Measurements from ENCODE around the gene GNL2.
"Not testable (repeated sequence)": the region's sequence is repeated elsewhere in the genome, so short reads cannot be mapped to it uniquely, and the experiment has no call there.

GNL2 gene

DNA sequence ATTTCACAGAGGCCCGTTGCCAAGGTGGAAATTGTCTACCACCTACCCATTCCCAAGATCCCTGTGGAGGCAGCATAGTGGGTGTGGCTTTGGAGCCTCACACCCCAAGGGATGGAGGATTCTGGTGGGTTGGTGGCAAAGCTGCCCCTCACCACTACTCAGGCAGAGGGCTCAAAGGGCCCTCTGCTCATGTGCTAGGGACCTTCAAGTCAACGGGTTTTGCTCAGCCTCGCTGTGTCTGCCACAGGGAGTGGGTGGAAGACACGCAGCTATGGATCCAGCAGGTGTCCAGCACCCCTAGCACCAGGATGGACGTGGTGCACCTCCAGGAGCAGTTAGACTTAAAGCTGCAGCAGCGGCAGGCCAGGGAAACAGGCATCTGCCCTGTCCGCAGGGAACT, 36.7 kb downstream of the GNL2 start:
- DNase-seq (ENCODE audit: low read depth), result no peak

DNA sequence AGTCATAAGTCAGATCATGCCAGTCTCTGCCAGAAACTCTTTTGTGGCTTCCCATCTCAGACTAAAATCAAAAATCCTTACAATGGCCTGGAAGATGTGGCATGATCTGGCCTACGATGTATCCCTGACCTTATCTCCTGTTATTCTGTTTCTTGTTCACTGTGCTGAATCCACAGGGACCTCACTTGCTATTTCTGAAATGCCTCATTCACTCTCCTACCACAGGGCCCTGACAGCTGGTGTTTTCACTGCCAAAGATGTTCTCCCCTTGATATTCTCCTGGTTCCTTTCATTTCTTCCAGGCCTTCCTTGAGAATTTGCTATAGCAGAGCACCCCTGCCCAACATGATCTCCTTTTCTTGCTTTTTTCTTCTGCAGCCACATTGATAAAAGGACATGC, 37.3 kb downstream of the GNL2 start:
- DNase-seq (ENCODE audit: low read depth), result no peak

DNA sequence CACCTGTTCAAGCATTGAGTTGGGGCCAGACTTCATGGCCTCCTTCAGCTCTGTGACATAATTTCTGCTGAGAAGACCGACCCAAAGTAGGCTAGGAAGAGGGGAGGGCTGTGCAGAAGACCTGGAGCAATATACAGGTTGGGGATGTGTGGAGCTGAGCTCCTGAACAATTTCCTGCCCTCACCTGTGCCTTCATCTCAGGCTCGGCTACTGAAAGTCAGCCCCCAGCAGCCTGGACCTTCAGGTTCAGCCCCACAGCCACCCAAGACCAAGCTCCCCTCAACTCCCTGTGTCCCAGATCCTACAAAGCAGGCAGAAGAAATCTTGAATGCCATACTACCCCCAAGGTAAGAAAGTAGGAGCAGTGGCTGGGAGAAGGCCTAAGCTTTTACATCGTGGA, 38.3 kb downstream of the GNL2 start:
- no peak for DNase-seq (ENCODE audit: low read depth)

DNA sequence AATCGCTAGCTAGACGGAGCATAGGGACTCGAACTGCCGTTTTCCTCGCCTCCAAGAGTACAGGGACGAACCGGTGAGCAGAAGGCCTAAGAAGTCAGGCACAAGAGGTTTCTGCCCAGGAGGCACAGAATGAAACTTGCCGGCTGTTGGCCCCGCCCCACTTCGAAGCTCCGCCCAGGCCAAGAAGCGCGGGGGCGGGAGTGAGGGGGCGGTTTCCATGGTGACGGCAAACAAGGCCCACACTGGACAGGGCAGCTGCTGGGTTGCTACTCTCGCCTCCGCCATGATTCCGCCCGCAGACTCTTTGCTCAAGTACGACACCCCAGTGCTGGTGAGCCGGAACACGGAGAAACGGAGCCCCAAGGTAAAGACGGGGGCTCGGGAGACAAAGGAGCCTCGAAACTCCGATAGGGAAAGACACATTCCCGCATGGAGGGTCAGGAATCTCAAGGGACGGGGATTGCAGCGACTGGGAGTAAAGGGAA, 39.0 kb downstream of the GNL2 start, which contains the start of gene DNALI1:
TSS of gene DNALI1 (plus strand) at position 229 of the 485 bp plus-strand sequence. CDS start at position 284, 55 bp downstream.
- DNase-seq (ENCODE audit: low read depth), result no peak

DNA sequence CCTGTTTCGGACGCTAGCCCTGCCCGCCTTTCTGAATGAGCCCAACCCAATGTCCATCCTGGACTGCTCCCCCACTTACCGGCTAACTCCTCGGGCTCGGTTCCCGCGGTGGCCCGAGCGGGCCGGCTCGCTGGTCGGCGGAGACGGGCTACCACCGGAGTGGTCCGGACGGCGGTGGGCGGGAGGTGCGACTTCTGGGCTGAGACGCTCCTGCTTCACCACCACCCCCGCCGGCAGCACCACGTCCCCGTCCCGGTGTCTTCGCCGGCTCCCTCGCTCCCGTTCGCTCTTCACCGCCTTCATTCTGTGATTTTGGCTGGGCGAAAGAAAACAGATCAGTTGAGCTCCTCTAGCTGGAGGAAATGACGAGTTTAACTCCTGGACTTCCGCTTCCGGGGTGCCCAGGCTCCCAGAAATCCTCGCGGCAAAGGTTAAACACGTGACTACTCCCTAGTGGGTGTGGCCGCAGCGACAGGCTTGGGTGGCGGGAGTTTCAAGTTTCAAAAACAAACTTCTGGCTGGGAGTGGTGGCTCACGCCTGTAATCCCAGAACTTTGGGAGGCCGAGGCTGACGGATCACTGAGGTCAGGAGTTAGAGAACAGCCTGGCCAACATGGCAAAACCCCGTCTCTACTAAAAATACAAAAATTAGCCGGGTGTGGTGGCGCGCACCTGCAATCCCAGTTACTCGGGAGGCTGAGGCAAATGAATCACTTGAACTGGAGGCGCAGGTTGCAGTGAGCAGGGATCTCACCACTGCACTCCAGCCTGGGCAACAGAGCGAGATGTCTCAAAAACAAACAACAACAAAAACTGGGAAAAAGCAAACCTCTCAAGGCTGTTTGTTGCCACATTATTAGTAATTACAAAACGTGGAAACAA, 41.6 kb downstream of the GNL2 start, which contains the start of gene SNIP1:
TSS of gene SNIP1 (minus strand) at position 367 of the 882 bp plus-strand sequence. CDS start at position 303, 64 bp downstream.
- peak; percentile 87 for DNase-seq (ENCODE audit: low read depth)

DNA sequence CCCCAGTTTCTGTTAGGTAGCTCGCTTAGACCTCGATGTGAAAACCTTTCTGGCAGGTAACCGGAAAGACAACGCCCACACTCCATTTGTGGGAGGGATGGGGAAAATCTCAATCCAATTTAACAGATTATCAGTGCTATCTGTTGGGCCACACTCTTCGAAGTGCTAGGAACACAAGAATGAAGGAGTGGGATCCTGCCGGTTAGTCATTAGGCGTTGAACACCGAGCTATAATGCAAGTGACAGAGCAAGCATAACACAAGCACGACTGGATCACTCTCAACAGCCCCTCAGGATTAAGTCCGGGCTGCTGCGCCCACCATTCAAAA, 42.2 kb downstream of the GNL2 start:
- DNase-seq (ENCODE audit: low read depth), result no peak

DNA sequence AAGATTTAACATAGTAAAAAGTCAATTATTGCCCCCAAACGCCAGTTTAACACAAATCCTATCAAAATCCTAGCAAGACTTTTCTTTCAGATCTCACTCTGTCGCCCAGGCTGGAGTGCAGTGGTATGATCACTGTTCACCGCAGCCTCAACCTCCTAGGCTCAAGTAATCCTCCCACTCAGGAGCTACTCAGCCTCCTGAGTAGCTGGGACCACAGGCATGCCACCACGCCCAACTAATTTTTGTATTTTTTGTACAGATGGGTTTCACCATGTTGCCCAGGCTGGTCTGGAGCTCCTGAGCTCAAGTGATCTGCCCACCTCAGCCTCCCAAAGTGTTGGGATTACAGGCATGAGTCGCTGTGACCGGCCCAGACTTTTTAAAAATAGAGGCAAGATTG, 46.4 kb downstream of the GNL2 start:
- DNase-seq (ENCODE audit: low read depth), result no peak

DNA sequence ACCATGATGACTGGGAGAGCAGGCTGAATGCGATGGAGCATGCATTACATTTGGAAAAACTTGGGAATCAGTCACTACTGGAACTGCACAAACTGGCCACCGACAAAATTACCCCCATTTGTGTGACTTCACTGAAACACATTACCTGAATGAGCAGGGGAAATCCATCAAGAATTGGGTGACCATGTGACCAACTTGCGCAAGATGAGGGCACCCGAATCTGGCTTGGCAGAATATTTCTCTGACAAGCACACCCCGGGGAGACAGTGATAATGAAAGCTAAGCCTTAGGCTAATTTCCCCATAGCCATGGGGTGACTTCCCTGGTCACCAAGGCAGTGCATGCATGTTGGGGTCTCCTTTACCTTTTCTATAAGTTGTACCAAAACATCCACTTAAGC, 50.7 kb downstream of the GNL2 start:
- DNase-seq (ENCODE audit: low read depth), result no peak

DNA sequence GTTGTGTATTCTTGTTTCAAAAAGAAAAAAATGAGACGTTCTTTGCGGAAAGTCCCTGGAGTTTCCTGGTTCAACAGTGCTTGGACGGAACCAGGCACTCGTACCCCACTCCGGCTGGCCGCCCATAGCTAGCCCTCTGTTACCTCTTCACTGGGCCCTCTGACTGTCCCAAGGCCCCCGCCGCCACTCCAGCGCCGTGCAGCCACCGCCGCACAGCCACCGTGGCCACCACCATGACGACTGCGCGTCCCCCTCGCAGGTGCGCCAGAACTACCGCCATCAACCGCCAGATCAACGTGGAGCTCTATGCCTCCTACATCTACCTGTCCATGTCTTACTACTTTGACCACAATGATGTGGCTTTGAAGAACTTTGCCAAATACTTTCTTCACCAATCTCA, 51.2 kb downstream of the GNL2 start:
- no peak for DNase-seq (ENCODE audit: low read depth)

DNA sequence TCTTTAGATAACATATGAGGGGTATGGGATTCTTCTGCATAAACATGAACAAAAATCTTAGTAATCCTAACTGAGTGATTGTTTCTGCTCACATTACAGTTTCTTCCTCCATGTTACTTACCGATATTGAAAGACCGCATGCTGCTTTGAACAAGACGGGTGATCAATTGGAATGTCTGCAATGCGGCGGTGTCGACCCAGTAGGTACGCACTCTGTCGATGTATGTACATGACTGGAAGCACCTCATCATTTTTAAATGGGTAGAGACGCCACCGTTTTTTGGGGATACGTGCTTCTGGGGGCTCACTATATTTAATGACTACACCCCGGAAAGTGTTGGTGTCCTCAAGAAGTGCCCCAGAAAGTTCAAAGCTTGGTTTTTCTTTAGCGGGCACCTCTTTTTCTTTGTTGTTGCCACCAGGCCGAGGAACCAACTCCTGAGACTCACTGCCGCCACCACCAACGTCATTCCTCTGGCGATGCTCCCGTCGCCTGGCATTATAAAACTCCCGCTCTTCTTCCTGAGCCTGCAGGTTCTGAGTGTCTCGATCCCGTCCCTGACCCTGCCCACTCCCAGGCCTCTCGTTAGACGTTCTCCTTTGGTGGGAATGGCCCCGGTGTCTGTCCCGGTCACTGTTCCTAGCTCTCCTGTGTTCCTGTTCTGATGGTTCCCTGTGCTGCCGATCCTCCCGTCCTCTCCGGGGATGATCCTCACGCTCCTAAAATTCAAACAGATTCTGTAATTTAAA, 55.5 kb downstream of the GNL2 start:
- no peak for DNase-seq (ENCODE audit: low read depth)

DNA sequence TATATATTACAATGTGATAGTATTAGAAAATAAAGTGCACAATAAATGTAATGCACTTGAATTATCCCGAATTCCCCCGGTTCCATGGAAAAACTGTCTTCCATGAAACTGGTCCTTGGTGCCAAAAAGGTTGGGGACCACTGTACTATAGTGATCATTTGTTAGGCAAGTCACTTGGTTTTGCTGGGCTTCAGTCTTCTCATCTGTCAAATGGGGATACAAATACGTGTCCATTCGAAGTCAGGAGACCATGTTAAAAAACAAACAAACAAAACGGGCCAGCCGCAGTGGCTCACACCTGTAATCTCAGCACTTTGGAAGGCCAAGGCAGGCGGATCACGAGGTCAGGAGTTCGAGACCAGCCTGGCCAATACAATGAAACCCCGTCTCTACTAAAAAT, 56.6 kb downstream of the GNL2 start:
- DNase-seq (ENCODE audit: low read depth), result not testable (repeated sequence)

DNA sequence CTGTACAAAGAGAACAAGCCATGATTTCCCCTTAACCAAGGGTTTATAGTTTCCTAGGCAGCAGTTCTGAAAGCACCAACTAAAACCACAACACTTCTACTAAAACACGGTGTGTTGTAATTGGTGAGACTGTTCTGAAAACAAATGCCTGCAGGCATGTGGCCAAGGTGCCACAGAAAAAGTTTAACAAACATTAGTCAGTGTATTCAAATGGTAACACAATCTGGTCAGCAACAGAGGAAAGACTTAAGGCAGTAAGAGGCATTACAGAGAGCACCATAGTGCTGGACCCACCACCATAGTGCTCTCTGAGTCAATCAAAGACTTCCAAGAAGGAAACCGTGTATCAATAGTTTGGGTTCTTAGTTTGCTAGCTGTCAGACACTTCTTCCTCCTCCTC, 58.4 kb downstream of the GNL2 start:
- no peak for DNase-seq (ENCODE audit: low read depth)

DNA sequence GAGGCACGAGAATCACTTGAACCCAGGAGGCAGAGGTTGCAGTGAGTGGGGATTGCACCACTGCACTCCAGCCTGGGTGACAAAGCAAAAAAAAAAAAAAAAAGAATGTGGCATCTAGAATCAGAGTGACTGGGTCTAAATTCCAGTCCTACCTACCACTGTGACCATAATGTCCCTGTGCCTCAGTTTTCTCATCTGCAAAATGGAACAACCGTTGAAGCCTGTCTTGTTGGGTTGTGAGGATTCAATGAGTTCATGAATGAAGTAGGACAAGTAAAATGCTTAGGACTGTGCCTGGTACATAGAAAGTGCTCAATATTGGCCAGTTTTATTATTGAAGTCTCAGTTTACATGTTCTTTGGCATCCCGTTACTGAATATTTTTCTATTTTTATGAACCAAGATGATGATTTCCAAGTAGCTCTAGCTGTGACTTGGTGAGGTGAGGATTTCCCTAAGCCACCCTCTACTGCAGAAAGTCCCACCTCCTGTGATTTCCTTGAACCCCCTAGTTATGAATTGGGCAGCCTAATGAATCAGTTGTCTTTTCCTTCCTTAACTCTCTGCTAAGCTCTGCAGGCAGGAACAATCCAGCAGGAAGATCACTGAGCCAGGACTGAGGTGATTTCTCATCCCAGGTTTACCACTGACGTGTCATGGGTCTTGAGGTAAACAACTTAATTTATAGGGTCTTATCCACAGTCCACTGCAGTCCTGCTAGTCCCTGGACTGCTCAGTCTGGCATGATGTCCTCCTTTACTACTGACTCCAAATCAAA, 62.2 kb downstream of the GNL2 start:
- no peak for DNase-seq (ENCODE audit: low read depth)

DNA sequence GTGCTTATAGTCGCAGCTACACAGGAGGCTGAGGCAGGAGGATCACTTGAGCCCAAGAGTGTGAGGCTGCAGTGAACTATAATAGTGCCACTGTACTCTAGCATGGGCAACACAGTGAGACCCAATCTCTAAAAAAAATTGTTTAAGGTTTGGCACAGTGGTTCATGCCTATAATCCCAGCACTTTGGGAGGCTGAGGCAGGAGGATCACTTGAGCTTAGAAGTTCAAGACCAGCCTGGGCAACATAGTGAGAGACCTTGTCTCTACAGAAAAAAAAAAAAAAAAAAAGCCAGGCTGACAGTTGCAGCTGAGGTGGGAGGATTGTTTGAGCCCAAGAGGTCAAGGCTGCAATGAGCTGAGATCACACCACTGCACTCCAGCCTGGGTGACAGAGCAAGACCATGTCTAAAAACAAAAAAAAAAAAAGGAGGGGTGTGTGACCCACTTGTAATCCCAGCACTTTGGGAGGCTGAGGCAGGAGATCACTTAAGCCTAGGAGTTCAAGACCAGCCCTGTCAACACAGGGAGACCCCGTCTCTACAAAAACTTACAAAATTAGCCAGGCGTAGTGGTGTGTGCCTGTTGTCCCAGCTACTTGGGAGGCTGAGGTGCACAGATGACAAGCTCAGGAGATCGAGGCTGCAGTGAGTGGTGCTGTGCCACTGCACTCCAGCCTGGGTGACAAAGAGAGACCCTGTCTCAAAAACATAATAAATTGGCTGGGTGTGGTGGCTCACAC, 63.1 kb downstream of the GNL2 start:
- not testable (repeated sequence) for DNase-seq (ENCODE audit: low read depth)

DNA sequence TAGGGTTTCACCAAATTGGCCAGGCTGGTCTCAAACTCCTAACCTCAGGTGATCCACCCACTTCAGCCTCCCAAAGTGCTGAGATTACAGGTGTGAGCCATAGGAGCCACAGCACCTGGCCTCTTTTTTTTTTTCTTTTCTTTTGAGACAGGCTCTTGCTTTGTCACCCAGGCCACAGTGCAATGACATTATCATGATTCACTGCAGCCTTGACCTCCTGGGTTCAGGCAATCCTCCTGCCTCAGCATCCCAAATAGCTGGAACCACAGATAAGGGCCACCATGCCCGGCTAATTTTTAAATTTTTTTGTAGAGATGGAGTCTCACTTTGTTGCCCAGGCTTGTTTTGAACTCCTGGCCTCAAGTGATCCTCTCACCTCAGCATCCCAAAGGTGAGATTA, 65.8 kb downstream of the GNL2 start:
- DNase-seq (ENCODE audit: low read depth), result not testable (repeated sequence)

DNA sequence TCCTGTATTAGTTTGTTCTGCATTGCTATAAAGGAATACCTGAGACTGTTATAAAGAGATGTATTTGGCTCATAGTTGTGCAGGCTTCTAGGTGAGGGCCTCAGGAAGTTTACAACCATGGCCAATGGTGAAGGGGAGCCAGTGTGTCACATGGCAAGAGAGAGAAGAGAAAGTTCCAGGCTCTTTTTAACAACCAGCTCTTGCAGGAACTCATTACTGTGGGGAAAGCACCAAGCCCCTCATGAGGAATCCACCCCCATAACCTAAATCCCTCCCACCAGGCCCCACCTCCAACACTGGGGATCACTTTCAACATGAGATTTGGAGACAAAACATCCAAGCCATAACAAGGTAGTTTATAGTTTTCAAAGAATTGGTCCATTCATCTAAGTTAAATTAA, 76.1 kb downstream of the GNL2 start:
- DNase-seq (ENCODE audit: low read depth), result no peak

DNA sequence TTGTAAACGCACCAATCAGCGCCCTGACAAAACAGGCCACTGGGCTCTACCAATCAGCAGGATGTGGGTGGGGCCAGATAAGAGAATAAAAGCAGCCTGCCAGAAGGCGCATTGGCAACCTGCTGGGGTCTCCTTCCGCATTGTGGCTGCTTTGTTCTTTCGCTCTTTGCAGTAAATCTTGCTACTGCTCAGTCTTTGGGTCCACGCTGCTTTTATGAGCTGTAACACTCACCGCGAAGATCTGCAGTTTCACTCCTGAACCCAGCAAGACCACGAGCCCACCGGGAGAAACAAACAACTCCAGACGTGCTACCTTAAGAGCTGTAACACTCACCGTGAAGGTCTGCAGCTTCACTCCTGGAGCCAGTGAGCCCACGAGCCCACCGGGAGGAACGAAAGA, 76.8 kb downstream of the GNL2 start:
- DNase-seq (ENCODE audit: low read depth), result peak; percentile 29

DNA sequence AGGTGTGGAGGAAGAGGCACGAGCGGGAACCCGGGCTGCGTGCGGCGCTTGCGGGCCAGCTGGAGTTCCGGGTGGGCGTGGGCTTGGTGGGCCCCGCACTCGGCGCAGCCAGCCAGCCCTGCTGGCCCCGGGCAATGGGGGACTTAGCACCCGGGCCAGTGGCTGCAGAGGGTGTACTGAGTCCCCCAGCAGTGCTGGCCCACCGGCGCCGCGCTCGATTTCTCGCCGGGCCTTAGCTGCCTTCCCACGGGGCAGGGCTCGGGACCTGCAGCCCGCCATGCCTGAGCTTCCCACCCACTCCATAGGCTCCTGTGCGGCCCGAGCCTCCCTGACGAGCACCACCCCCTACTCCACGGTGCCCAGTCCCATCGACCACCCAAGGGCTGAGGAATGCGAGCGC, 77.5 kb downstream of the GNL2 start:
- not testable (repeated sequence) for DNase-seq (ENCODE audit: low read depth)

DNA sequence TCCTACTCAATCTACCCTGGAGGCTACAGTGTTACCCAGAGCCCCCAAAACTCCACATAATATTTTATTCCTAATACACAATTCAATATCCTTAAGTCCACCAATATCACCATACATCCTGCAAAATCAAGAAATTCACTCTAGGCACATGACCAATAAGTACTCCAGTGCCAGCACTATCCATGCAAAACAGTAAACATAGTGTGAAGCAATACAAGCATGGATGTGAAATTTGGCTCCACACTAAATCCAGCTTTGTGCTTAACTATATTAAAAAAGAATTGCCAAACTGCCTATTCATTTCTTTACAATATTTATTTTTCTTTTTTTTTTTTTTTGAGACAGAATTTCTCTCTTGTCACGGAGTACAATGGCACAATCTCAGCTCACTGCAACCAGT, 78.2 kb downstream of the GNL2 start:
- DNase-seq (ENCODE audit: low read depth), result no peak

Measured in stimulated activated CD4-positive, alpha-beta T cell treated with anti-CD3 and anti-CD28 coated beads, Interleukin-2, amount 100 ng/mL, for 4 hours (primary cell).